ENCODE data around the gene RRN3. TPM values are rescaled to one million over a fixed set of nuclear protein-coding genes. Genes with fewer than 3 reads are reported as not detected.
A peak's percentile ranks its signal among the peaks of the same experiment; 100 is the strongest.
"Not testable (repeated sequence)": the region's sequence is repeated elsewhere in the genome, so short reads cannot be mapped to it uniquely, and the experiment has no call there.

The RRN3 gene, protein sequence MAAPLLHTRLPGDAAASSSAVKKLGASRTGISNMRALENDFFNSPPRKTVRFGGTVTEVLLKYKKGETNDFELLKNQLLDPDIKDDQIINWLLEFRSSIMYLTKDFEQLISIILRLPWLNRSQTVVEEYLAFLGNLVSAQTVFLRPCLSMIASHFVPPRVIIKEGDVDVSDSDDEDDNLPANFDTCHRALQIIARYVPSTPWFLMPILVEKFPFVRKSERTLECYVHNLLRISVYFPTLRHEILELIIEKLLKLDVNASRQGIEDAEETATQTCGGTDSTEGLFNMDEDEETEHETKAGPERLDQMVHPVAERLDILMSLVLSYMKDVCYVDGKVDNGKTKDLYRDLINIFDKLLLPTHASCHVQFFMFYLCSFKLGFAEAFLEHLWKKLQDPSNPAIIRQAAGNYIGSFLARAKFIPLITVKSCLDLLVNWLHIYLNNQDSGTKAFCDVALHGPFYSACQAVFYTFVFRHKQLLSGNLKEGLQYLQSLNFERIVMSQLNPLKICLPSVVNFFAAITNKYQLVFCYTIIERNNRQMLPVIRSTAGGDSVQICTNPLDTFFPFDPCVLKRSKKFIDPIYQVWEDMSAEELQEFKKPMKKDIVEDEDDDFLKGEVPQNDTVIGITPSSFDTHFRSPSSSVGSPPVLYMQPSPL
- 54.5 and 58.5 TPM in 2 replicates for total RNA-seq

- H3K36me3 ChIP-seq (ENCODE audit: control insufficient read depth, insufficient read depth, low read length); FAIRE-seq; H3K27me3 ChIP-seq (ENCODE audit: control insufficient read depth, insufficient read depth, low read length): not testable (repeated sequence)
- H3K4me3 ChIP-seq (ENCODE audit: low read depth, low read length), result peak within 1 kb of the TSS; percentile 57
- DNase-seq (ENCODE audit: low read depth), result peak; percentile 80
These were observed at the start of gene RRN3 for GRCh38 chr16:15093955-15094827. RRN3 (minus strand) TSS chr16:15094272; CDS start chr16:15094233, 39 bp downstream.

DNA sequence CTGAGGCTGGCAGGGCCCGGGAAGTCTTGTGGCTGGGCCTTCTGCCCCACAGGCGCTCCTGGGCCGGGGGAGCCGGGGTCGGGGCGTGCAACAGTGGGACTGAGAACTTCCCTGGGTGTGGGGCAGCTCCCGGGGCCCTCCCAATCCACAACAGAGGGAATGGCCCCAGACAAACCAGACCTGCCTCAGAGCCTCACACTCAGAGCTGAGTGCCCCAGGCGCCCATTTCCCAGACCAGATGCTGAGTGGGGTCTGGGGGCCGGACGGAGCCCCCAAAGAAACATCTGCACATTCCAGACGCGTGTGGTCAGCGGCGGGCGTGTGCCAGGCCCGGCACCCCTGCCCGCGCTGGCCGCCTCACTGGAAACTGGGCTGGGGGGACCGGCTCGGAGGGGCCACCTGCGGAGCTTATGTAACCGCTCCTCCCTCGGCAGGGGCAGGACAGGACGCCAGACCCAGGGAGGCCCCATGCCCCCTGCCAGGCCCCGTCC, 49.6 kb upstream of the RRN3 start:
- H3K27me3 ChIP-seq (ENCODE audit: control insufficient read depth, insufficient read depth, low read length); H3K4me3 ChIP-seq (ENCODE audit: low read depth, low read length); DNase-seq (ENCODE audit: low read depth); FAIRE-seq; H3K36me3 ChIP-seq (ENCODE audit: control insufficient read depth, insufficient read depth, low read length): not testable (repeated sequence)

- not testable (repeated sequence) for H3K4me3 ChIP-seq (ENCODE audit: low read depth, low read length); DNase-seq (ENCODE audit: low read depth); FAIRE-seq
These were observed 49.0 kb upstream of the RRN3 start for GRCh38 chr16:15142891-15143600.

DNA sequence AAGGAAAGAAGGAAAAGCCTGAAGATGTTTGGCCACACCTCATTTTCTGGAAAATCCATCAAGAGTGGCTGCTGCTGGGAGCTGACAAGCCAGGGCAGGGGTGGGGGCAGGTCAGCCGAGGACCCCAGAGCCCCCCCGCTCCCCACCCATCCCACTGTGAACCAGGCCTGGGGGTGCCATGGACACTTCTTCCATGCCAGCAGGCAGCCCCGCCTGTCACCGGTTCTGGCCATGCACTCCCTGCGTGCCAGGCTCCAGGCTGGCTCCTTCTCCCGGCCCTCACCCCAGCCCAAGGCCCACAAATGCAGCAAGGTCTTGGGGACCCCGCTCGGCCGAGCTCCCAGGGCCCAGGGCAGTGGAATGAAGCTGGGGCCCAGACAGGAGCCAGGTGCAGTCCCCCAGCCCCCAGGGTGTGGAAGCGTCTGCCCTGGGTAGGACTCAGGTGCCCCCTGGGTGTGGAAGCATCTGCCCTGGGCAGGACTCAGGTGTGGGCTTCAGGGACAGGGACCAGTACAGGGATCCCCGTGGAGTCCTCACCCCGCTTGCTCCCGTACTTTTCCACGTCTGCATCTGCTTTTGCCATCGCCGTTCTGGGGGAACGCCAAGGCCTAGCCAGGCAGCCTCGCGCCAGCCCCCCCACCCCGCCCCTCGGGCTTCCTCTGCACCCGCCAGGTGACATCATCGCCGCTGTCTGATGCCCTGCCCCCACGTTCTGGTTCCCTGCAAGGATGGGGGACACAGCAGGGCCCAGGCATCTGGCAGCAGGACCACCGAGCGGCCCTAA, 48.2 kb upstream of the RRN3 start:
- peak; percentile 58 for FAIRE-seq
- not testable (repeated sequence) for H3K4me3 ChIP-seq (ENCODE audit: low read depth, low read length); H3K27me3 ChIP-seq (ENCODE audit: control insufficient read depth, insufficient read depth, low read length); H3K36me3 ChIP-seq (ENCODE audit: control insufficient read depth, insufficient read depth, low read length); DNase-seq (ENCODE audit: low read depth)

More at GRCh38 chr16:15142891-15143600, 49.0 kb upstream of the RRN3 start:
- not testable (repeated sequence) for H3K27me3 ChIP-seq (ENCODE audit: control insufficient read depth, insufficient read depth, low read length); H3K36me3 ChIP-seq (ENCODE audit: control insufficient read depth, insufficient read depth, low read length)

DNA sequence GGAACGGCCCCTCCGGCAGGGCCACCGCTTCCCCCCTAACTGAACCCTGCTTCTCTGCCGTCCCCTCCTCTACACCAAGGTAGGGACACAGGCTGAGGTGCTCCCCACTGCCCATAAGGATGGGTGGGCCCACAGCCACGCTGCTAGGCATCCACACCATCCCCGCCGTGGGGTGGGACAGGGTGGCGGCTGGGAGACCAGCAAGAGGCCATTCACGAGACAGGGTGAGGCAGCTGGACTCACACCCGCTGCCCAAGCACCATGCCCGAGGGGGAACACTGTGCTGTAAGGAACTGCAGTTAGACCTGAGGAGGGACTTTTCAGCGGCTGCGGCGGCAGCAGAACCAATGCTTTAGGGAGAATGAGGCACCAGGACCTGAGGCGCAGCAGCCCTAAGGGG, 47.5 kb upstream of the RRN3 start:
- H3K27me3 ChIP-seq (ENCODE audit: control insufficient read depth, insufficient read depth, low read length), result no peaks in the 10 kb centered on the region
- FAIRE-seq (no peak), DNase-seq (ENCODE audit: low read depth) (no peak)
- H3K4me3 ChIP-seq (ENCODE audit: low read depth, low read length), result no peak overlapping the region
- H3K36me3 ChIP-seq (ENCODE audit: control insufficient read depth, insufficient read depth, low read length), result no peaks in the 10 kb centered on the region
- no peak for TF ChIP-seq CTCF (IDR thresholded peaks at IDR 0.05; ENCODE audit: insufficient read depth, low read length, severe bottlenecking)

DNA sequence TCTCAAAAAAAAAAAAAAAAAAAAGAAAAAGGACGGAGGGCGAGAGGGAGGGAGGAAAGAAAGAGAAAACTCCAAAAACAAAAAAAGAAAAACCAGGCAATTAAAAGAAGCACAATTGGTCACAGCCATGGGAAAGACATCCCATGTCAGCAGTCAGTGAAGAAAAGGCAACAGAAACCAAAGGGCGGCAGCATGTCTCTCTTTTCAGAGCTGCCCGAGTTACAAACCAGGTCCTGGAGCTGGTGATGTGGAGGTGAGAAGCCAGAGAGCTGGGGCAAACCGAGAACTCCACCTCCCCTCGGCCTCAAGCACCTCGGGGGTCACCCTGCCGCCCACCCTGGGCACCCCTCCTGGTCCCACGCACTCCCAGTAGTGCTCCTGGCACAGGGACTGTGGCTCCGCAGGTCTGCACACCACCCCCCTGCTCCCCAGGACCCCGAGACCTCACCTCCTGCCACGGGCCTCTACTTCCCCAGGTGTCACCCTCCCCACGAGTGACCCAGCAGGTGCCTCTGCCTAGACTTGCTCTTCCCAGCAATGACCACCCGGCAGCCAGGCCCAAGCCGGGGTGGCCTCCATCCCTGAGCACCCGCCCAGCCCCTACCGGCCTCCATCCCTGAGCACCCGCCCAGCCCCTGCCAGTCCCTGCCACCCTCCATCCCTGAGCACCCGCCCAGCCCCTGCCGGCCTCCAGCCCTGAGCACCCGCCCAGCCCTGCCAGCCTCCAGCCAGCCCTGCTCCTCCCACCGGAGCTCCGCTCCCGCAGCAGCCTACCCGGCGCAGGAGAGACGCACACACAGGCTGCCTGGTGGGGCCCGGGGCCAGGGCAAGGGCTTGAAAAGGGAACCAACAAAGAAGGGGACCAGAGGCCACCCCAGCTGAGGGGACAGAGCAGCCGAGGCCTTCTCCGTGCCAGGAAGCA, 46.6 kb upstream of the RRN3 start:
- DNase-seq (ENCODE audit: low read depth); H3K27me3 ChIP-seq (ENCODE audit: control insufficient read depth, insufficient read depth, low read length); H3K36me3 ChIP-seq (ENCODE audit: control insufficient read depth, insufficient read depth, low read length); H3K4me3 ChIP-seq (ENCODE audit: low read depth, low read length): not testable (repeated sequence)
- peak; percentile 85 for FAIRE-seq

DNA sequence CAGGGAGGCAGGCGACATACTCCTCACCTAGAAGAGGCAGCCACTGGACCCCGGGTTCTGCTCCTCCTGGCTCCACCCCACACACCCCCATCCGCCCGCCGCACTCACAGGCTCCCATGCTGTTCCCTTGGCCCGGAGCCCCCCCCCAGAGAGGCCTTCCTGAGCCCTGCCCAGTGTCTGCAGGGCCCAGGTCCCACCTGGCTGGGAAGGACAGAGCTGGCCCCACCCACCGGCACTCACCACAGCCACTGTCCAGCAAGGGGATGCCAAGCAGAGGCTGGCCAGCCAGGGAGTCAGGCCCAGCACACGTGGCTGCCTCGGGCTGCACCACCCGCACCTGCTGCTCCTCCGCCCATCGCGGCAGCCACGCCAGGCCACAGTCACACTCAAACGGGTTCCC, 43.4 kb upstream of the RRN3 start:
- not testable (repeated sequence) for DNase-seq (ENCODE audit: low read depth); H3K27me3 ChIP-seq (ENCODE audit: control insufficient read depth, insufficient read depth, low read length); H3K36me3 ChIP-seq (ENCODE audit: control insufficient read depth, insufficient read depth, low read length); H3K4me3 ChIP-seq (ENCODE audit: low read depth, low read length); FAIRE-seq

- not testable (repeated sequence) for H3K36me3 ChIP-seq (ENCODE audit: control insufficient read depth, insufficient read depth, low read length); DNase-seq (ENCODE audit: low read depth); H3K4me3 ChIP-seq (ENCODE audit: low read depth, low read length); H3K27me3 ChIP-seq (ENCODE audit: control insufficient read depth, insufficient read depth, low read length); FAIRE-seq
These were observed 41.6 kb upstream of the RRN3 start for GRCh38 chr16:15135483-15136360.

- H3K27me3 ChIP-seq (ENCODE audit: control insufficient read depth, insufficient read depth, low read length); FAIRE-seq; H3K36me3 ChIP-seq (ENCODE audit: control insufficient read depth, insufficient read depth, low read length); H3K4me3 ChIP-seq (ENCODE audit: low read depth, low read length); DNase-seq (ENCODE audit: low read depth): not testable (repeated sequence)
These were observed 40.8 kb upstream of the RRN3 start for GRCh38 chr16:15134752-15135482.

DNA sequence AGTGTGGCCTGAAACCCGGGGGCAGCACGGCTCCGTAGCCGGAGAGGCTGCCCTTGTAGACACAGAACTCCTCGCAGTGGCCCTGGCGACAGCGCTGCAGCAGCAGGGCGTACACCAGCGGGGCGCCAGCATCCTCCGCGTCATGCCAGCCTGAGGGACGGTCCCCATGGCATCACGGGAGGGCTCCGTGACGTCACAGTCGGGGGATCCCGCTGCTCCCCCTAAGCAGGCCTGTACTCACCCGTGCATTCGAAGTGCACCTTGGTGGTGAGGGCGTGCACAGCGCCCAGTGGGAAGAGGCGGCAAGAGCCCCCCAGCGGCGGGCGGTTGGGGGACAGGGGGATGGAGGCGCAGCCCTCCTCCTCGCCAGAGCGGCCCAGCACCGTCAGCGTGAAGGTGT, 39.5 kb upstream of the RRN3 start:
- not testable (repeated sequence) for H3K27me3 ChIP-seq (ENCODE audit: control insufficient read depth, insufficient read depth, low read length); FAIRE-seq; H3K36me3 ChIP-seq (ENCODE audit: control insufficient read depth, insufficient read depth, low read length); H3K4me3 ChIP-seq (ENCODE audit: low read depth, low read length); DNase-seq (ENCODE audit: low read depth)

All from bronchial epithelial cell (primary cell).